Hepatocyte (in vitro differentiated cells): Measurements from ENCODE around the gene CCR7.

ENCODE experiments used
- EZH2phosphoT487 ChIP-seq: fragments of 200-600 bp; sonication (generic); IDR thresholded peaks from one replicate; pipeline ENCODE4 v1.6.1; 2018; ENCODE audit warnings: antibody characterized with exemption, mild to moderate bottlenecking, low read depth, moderate library complexity; ENCODE audit not compliant: unreplicated experiment, severe bottlenecking
- TF ChIP-seq, protein P1 (sequence below): fragments of 200-600 bp; sonication (generic); IDR thresholded peaks from 2 replicates; pipeline ENCODE4 v1.5.1; 2016; ENCODE audit warnings: antibody characterized with exemption, mild to moderate bottlenecking; ENCODE audit not compliant: poor library complexity

DNA sequence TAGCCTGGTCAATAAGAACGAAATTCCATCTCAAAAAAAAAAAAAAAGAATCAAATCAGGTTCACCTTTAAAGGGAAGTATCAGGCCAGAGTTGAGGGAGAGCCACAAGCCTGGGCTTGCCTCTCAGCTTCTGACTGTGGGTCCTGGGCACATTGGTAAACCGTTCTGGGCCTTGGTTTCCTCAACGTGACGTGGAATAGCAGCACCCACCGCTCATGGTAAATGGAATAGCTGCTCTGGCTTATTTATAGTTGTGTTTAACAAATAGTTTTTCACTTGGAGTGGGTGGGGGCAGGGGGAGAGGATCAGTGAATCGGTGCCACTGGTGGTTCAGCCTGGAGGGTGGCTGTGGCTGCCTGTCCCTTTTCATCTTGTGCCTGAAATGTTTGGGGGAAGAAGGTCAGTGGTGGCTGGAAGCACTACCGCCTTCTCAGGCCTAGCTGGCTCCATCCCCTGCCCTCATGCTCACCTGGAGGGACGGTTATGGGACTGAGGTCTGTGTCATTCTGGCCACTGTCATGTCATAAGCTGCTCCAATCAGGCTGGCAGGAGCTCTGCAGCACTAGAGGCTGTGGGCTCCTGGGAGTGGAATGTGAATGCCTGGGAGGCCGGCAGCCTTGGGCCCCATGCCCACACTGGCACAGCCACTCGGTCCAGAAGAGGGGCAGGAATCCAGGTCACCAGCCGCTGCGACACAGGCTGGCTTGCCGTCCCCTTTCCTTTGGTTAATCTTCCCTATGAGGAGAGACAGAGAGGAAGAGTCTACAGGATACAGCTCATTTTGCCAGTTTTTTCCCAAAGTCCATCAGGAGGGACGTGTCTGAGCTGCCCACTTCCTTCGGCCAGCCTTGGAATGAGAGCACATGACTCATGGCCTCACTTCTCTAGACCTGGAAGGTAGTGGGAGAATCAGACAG lies 27.0 kb downstream of the CCR7 start:
- TF ChIP-seq, protein P1, sequence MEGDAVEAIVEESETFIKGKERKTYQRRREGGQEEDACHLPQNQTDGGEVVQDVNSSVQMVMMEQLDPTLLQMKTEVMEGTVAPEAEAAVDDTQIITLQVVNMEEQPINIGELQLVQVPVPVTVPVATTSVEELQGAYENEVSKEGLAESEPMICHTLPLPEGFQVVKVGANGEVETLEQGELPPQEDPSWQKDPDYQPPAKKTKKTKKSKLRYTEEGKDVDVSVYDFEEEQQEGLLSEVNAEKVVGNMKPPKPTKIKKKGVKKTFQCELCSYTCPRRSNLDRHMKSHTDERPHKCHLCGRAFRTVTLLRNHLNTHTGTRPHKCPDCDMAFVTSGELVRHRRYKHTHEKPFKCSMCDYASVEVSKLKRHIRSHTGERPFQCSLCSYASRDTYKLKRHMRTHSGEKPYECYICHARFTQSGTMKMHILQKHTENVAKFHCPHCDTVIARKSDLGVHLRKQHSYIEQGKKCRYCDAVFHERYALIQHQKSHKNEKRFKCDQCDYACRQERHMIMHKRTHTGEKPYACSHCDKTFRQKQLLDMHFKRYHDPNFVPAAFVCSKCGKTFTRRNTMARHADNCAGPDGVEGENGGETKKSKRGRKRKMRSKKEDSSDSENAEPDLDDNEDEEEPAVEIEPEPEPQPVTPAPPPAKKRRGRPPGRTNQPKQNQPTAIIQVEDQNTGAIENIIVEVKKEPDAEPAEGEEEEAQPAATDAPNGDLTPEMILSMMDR = no peak
- TF ChIP-seq EZH2phosphoT487 = no peak
